ENCODE results near the gene PPP1CB. TPM values are rescaled to one million over a fixed set of nuclear protein-coding genes. Genes with fewer than 3 reads are reported as not detected.
"Not testable (repeated sequence)": the region's sequence is repeated elsewhere in the genome, so short reads cannot be mapped to it uniquely, and the experiment has no call there.

PPP1CB gene
- total RNA-seq, 1 donor from 2014 or later = 180 TPM

DNA sequence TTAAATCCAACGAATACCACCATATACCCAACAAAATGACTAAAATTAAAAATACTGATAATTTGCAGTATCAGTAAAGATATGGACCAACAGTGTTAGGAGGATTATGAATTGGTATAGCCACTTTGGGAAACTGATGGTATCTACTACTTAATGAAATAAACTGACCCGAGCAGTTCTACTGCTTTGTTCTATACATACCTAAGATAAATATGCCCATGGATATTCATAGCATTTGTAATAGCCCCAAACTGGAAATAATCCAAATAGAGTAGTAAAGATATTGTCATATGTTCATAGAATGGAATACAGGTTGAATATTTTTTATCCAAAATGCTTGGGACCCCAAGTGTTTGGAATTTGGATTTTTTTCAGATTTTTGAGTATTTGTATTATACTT is 20.7 kb downstream of the PPP1CB start:
- intact Hi-C loops (cut with micrococcal nuclease) = no loop called here

GRCh38 chr2:28776471-28776870 is 24.8 kb downstream of the PPP1CB start:
- intact Hi-C loops (cut with micrococcal nuclease) = no loop called here

DNA sequence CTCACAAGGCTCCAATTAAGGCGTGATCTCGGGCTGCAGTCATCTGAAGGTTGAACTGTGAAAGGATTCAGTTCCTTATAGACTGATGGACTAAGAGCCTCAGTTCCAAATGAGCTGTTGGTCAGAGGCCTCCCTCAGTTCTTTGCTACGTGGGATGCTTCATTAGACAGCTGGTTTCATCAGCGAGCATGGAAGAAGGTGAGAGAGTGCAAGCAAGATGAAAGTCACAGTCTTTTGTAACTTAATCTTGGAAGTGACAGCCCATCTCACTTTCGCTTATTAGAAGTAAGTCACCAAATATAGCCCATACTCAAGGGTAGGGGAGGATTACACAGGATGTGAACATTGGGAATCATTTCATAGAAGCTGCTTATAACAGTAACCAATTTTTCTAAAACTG is 26.8 kb downstream of the PPP1CB start:
- intact Hi-C loops (cut with micrococcal nuclease) = no loop called here

- intact Hi-C loops (cut with micrococcal nuclease) = no loop called here
Observed at GRCh38 chr2:28779001-28779400, 27.4 kb downstream of the PPP1CB start.

- intact Hi-C loops (cut with micrococcal nuclease) = no loop called here
Observed at GRCh38 chr2:28780496-28780895, 28.9 kb downstream of the PPP1CB start.

GRCh38 chr2:28782423-28782822 is 30.8 kb downstream of the PPP1CB start:
- intact Hi-C loops (cut with micrococcal nuclease) = no loop called here

GRCh38 chr2:28784570-28784969 is 32.9 kb downstream of the PPP1CB start:
- intact Hi-C loops (cut with micrococcal nuclease) = not testable (repeated sequence)

GRCh38 chr2:28796620-28797019 is 45.0 kb downstream of the PPP1CB start:
- intact Hi-C loops (cut with micrococcal nuclease) = no loop called here

DNA sequence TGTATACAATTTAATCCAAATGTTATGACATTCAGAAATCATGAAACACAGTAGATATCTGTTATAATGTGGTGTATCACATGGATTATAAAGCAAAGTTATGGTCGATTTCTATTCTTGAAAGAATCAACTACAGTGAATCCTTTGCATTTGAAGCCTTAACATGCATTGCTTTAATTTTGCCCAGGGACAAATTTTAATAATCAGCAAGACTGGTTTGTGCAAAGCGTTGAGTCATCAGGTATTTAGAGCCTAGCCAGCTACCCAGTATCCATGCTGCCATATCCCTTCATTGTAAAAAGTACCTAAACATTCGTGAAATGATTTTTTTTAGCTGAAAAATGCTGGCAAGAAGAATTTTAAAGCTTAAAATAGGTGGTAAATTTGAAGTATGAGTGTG is 50.1 kb downstream of the PPP1CB start:
- intact Hi-C loops (cut with micrococcal nuclease) = no loop called here

GRCh38 chr2:28802975-28803429 is 51.4 kb downstream of the PPP1CB start:
- intact Hi-C loops (cut with micrococcal nuclease) = no loop called here

DNA sequence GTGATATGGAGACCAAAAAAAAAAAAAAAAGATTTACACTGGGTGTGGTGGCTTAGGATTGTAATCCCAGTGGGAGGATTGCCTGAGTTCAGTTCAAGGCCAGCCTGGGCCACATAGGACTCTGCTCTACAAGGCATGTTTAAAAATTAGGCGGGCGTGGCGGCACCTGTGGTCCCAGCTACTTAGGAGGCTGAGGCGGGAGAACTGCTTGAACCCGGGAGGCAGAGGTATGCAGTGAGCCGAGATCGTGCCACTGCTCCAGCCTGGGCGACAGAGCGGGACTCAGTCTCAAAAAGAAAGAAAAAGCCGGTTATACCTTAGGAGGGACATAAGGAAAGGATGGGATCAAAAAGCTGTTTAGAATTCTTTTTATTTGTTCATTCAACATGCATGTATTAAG is 58.3 kb downstream of the PPP1CB start:
- intact Hi-C loops (cut with micrococcal nuclease) = loop anchor here (1.0 to 10.0 kb wide), 3 partner anchors 60 to 243 kb away; partner anchors contain the start of gene TRMT61B

DNA sequence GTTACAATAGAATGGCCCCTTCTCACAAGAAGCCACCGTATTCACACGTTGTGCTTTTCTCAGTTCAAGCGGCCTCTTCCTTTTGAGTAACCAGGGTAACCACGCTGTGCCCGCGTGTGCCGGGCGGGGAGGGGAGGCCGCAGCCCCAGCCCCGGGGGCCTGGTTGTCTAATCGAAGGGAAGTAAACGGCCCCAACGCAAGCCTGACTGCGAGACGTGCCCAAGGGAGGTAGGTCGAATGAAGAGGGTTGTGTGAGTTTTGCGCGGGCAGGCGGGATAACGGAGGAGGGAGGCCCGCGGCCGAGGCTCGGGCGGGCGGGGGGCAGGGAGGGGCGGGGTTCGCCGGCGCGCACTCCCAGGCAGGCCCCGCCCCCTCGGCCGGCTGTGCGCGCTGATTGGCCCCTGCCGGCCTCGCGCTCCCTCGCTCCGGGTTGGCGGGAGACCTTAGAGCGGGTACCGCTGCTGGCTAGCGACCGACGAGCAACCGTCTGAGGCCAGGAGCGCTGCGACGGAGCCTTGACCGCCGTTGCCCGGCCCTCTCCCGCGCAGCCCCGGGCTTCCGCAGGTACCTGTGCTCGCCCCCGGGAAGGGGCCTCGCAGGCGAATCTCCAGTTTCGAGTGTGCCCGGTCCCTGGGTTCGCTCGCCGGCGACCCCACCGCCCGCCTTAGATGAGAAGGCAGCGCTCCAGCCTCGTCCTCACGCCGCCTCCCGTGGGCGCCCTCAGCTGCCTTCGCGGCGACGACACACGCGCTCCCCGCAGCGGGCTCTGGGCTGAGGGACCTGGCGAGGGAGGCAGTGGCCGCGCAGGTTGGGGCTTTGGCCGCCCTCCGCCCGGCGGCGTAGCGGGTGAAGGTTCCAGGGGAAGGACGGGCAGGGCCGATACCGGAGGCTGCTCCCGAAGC is 59.0 kb downstream of the PPP1CB start, which contains the start of gene SPDYA:
Gene SPDYA, plus strand, starts transcription at position 451 of the 902 bp plus-strand sequence. CDS start 5,181 bp downstream, outside the sequence.
- intact Hi-C loops (cut with micrococcal nuclease) = loop anchor here (1.0 to 10.0 kb wide), 3 partner anchors 60 to 243 kb away; partner anchors contain the start of gene TRMT61B

GRCh38 chr2:28818053-28818452 is 66.4 kb downstream of the PPP1CB start:
- intact Hi-C loops (cut with micrococcal nuclease) = loop anchor here (10.0 kb wide), 1 partner anchor 197 kb away; no protein-coding TSS in a partner anchor

DNA sequence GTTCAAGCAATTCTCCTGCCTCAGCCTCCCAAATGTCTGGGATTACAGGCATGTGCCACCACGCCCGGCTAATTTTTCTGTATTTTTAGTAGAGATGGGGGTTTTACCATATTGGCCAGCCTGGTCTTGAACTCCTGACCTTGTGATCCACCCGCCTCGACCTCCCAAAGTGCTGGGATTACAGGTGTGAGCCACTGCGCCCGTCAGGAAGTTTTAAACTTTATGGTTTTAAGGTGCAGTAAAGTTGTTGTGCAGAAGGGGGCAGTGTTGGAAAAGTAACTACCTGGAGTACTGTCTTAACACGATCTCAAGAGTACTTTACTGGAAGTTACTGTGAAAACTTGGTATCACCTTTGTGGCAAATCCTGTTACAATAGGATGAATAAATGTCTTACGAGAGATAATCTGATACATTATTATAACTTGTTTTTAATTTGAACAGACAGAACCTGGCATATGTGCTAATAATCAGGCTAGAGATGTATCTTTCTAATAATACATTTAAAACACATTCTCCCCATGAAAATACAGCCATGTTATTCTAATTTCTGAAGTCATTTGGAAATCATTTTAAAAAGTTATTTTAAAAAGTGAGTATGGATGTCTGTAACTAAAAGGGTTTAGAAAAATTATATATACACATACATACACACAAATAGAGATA is 69.8 kb downstream of the PPP1CB start:
- intact Hi-C loops (cut with micrococcal nuclease) = loop anchor here (1.0 to 5.0 kb wide), 3 partner anchors 76 to 376 kb away; no protein-coding TSS in a partner anchor

- intact Hi-C loops (cut with micrococcal nuclease) = loop anchor here (5.0 kb wide), 2 partner anchors 75 to 135 kb away; no protein-coding TSS in a partner anchor
Observed at GRCh38 chr2:28822036-28822435, 70.4 kb downstream of the PPP1CB start.

DNA sequence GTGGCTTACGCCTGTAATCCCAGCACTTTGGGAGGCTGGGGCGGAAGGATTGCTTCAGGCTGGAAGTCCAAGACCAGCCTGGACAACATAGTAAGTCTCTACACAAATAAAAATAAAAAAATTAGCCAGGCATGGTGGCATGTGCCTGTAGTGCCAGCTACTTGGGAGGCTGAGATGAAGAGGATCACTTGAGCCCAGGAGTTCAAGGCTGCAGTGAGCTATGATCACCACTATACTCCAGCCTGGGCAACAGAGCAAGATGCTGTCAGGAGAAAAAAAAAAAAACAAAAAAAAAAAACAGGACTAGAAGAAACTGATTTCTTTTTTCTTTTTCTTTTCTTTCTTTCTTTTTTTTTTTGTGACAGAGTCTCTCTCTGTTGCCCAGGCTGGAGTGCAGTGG is 72.6 kb downstream of the PPP1CB start:
- intact Hi-C loops (cut with micrococcal nuclease) = loop anchor here (5.0 kb wide), 2 partner anchors 73 to 133 kb away; no protein-coding TSS in a partner anchor

- intact Hi-C loops (cut with micrococcal nuclease) = loop anchor here (5.0 kb wide), 2 partner anchors 72 to 132 kb away; no protein-coding TSS in a partner anchor
Observed at GRCh38 chr2:28824870-28825269, 73.2 kb downstream of the PPP1CB start.

GRCh38 chr2:28828382-28828781 is 76.8 kb downstream of the PPP1CB start:
- intact Hi-C loops (cut with micrococcal nuclease) = no loop called here

GRCh38 chr2:28833740-28834470 is 82.3 kb downstream of the PPP1CB start:
- intact Hi-C loops (cut with micrococcal nuclease) = no loop called here

DNA sequence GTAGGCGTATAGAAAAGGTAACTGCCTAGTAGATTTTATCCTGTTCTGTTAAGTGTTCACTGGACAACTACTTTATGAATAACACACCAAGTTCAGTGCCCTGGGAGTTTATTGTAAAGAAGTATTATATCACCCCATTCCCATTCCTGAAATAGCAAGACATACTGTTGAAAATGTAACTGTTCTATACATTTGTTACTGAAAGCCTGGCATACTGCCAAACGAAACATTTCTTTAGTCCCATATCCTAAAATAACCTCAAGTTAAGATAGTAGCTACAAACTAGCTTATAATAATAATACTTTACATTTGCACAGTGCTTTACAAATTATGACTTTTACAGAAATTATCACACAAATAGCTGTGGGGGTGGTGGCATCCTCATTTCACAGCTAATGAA is 84.2 kb downstream of the PPP1CB start:
- intact Hi-C loops (cut with micrococcal nuclease) = no loop called here

DNA sequence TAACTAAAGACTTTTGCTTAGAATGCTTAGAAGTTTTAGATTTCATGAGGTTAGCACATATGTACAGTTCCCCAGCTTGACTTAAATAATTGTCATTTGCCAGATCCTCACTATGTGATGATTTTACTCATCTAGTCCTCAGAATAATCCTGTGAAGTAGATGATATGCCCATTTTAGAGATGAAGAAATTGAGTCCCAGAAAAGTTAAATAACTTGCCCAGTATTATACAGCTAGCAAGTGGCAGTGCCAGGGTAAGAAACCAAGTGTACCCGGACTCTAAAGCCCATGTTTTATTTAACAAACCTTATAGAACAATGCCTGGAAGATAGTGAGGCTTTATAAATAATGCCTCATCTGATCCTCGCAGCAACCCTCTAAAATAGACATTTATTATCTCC is 87.3 kb downstream of the PPP1CB start:
- intact Hi-C loops (cut with micrococcal nuclease) = no loop called here
